Mesenchymal stem cell (in vitro differentiated cells and primary cell): ENCODE measurements around the gene PROSER2. TPM values are rescaled to one million over a fixed set of nuclear protein-coding genes. Genes with fewer than 3 reads are reported as not detected.

Source experiments
- DNase-seq: peaks from one replicate; pipeline ENCODE4 v3.0.0-alpha.2; 2013
- H2AFZ ChIP-seq: one replicate; pipeline ENCODE4 v1.6.1; 2013; ENCODE audit warnings: low read depth, mild to moderate bottlenecking, control low read depth, inconsistent platforms, low read length, moderate library complexity
- H2AK5ac ChIP-seq: 2 replicates; pipeline ENCODE4 v1.6.1; 2013; ENCODE audit warnings: low read length, moderate library complexity, mild to moderate bottlenecking, inconsistent platforms; ENCODE audit not compliant: severe bottlenecking
- H2BK120ac ChIP-seq: one replicate; pipeline ENCODE4 v1.6.1; 2013; ENCODE audit warnings: low read depth, mild to moderate bottlenecking, inconsistent platforms, low read length, moderate library complexity
- H2BK12ac ChIP-seq, 2 experiments: one replicate each; pipeline ENCODE4 v1.6.1; 2013; ENCODE audit warnings: inconsistent platforms in 2 of 2, low read length in 2 of 2, mild to moderate bottlenecking in 2 of 2, moderate library complexity in 2 of 2, control low read depth in 1 of 2
- H2BK15ac ChIP-seq: one replicate; pipeline ENCODE4 v1.6.1; 2013; ENCODE audit warnings: mild to moderate bottlenecking, low read depth, inconsistent platforms; ENCODE audit not compliant: poor library complexity, severe bottlenecking
- H2BK5ac ChIP-seq: 2 replicates; pipeline ENCODE4 v1.6.1; 2013; ENCODE audit warnings: low read depth, mild to moderate bottlenecking, low read length, control low read depth, inconsistent platforms; ENCODE audit not compliant: poor library complexity, severe bottlenecking
- H3K14ac ChIP-seq, 2 experiments: one replicate each; pipeline ENCODE4 v1.6.1; 2013; ENCODE audit warnings: inconsistent platforms in 2 of 2, low read length in 2 of 2, control low read depth in 1 of 2, mild to moderate bottlenecking in 1 of 2, moderate library complexity in 1 of 2
- H3K18ac ChIP-seq, 2 experiments: one replicate each; pipeline ENCODE4 v1.6.1; 2013; ENCODE audit warnings: inconsistent platforms in 2 of 2, low read length in 2 of 2, control low read depth in 1 of 2, low read depth in 1 of 2, mild to moderate bottlenecking in 1 of 2
- H3K23ac ChIP-seq, 2 experiments: one replicate each; pipeline ENCODE4 v1.6.1; 2013; ENCODE audit warnings: inconsistent platforms in 2 of 2, low read length in 2 of 2, mild to moderate bottlenecking in 2 of 2, moderate library complexity in 2 of 2, control low read depth in 1 of 2
- H3K27ac ChIP-seq: 2 replicates; pipeline ENCODE4 v1.5.1; 2013; ENCODE audit warnings: mild to moderate bottlenecking, moderate library complexity, low read length, control low read depth, inconsistent platforms; ENCODE audit not compliant: poor library complexity, severe bottlenecking
- H3K27me3 ChIP-seq, 2 experiments: 2 replicates each; pipeline versions ENCODE4 v1.6.1 to v1.7.0; 2013; ENCODE audit warnings: low read length in 2 of 2, mild to moderate bottlenecking in 2 of 2, moderate library complexity in 2 of 2, control low read depth in 1 of 2, inconsistent platforms in 1 of 2; ENCODE audit not compliant: control insufficient read depth in 1 of 2, insufficient read depth in 1 of 2
- H3K36me3 ChIP-seq, 2 experiments: 2 replicates each; pipeline versions ENCODE4 v1.6.1 to v1.7.0; 2013; ENCODE audit warnings: low read length in 2 of 2, control low read depth in 1 of 2, inconsistent platforms in 1 of 2, low read depth in 1 of 2, mild to moderate bottlenecking in 1 of 2; ENCODE audit not compliant: insufficient read depth in 2 of 2, control insufficient read depth in 1 of 2
- H3K4ac ChIP-seq, 2 experiments: one replicate each; pipeline ENCODE4 v1.6.1; 2013; ENCODE audit warnings: inconsistent platforms in 2 of 2, low read length in 2 of 2, mild to moderate bottlenecking in 2 of 2, moderate library complexity in 2 of 2, control low read depth in 1 of 2, low read depth in 1 of 2
- H3K4me1 ChIP-seq: 2 replicates; pipeline ENCODE4 v1.6.1; 2013; ENCODE audit warnings: low read depth, low read length, control low read depth; ENCODE audit not compliant: control insufficient read depth, insufficient read depth
- H3K4me2 ChIP-seq: 2 replicates; pipeline ENCODE4 v1.6.1; 2013; ENCODE audit warnings: low read length, mild to moderate bottlenecking, inconsistent platforms; ENCODE audit not compliant: poor library complexity, severe bottlenecking
- H3K4me3 ChIP-seq, 2 experiments: 2 replicates each; pipeline versions ENCODE4 v1.5.1 to v1.7.0; 2013; ENCODE audit warnings: low read length in 2 of 2, mild to moderate bottlenecking in 2 of 2, control low read depth in 1 of 2, low read depth in 1 of 2; ENCODE audit not compliant: insufficient read depth in 1 of 2
- H3K79me1 ChIP-seq: replicated peaks from 2 replicates; pipeline ENCODE4 v1.6.1; 2013; ENCODE audit warnings: mild to moderate bottlenecking, control low read depth, low read length, inconsistent platforms; ENCODE audit not compliant: poor library complexity, severe bottlenecking
- H3K9ac ChIP-seq: 2 replicates; pipeline ENCODE4 v1.7.0; 2013; ENCODE audit warnings: mild to moderate bottlenecking, low read length, moderate library complexity
- H3K9me3 ChIP-seq: 2 replicates; pipeline ENCODE4 v1.7.0; 2013; ENCODE audit warnings: mild to moderate bottlenecking, low read length; ENCODE audit not compliant: control insufficient read depth
- H4K8ac ChIP-seq: one replicate; pipeline ENCODE4 v1.6.1; 2013; ENCODE audit warnings: inconsistent platforms, mild to moderate bottlenecking, low read length, moderate library complexity
- H4K91ac ChIP-seq: one replicate; pipeline ENCODE4 v1.6.1; 2013; ENCODE audit warnings: mild to moderate bottlenecking, low read length, inconsistent platforms
- WGBS: methylation state at CpG from one replicate; pipeline ENCODE4 v1.1.7; 2013; ENCODE audit warnings: mixed read lengths; 5-methylcytosine and 5-hydroxymethylcytosine counted together
- polyA plus RNA-seq, 2 experiments: library from polyadenylated mRNA; stranded (reverse); fragments of 200-250 nt; gene quantifications; one replicate each; pipeline ENCODE4 v1.2.3, GENCODE V29; 2013

The PROSER2 gene
- polyA plus RNA-seq (2013, experiment 1 of 2) = 1.7 TPM
- 2.0 TPM for polyA plus RNA-seq (2013, experiment 2 of 2)

- Histone ChIP-seq H3K27ac (peak within 1 kb of the TSS; percentile 20), H2BK12ac (peak within 1 kb of the TSS in 1 of 2 experiments; percentile 86), H4K91ac (peak within 1 kb of the TSS; percentile 28), H3K4ac (peak within 1 kb of the TSS in 1 of 2 experiments; percentile 71), H3K4me1 (peaks cover 6% of the 10 kb centered on the region), H3K14ac (peak within 1 kb of the TSS in 1 of 2 experiments; percentile 80), H3K4me2 (peak within 1 kb of the TSS; percentile 91), H2BK120ac (no peak within 1 kb of the TSS), H3K9ac (peak within 1 kb of the TSS; percentile 77), H2AFZ (peak within 1 kb of the TSS; percentile 92), H4K8ac (peak within 1 kb of the TSS; percentile 72), H3K27me3 (peaks cover 0 to 22% of the 10 kb centered on the region in 2 experiments), H2BK5ac (no peak within 1 kb of the TSS), H2AK5ac (no peak within 1 kb of the TSS), H3K9me3 (no peaks in the 10 kb centered on the region), H3K23ac (peak within 1 kb of the TSS in 1 of 2 experiments; percentile 63), H3K4me3 (peak within 1 kb of the TSS; percentile 81 to 97), H3K79me1 (peaks cover 14% of the 10 kb centered on the region), H2BK15ac (peak within 1 kb of the TSS; percentile 78), H3K18ac (peak within 1 kb of the TSS; percentile 61 to 73), H3K36me3 (no peaks in the 10 kb centered on the region)
- DNase-seq = peak; percentile 61
- 3% methylated on average over 71 of the region's 114 CpGs for WGBS
Measured at GRCh38 chr10:11823122-11823988, at the start of gene PROSER2. PROSER2 (plus strand) TSS chr10:11823356; CDS start chr10:11852078, 28,722 bp downstream.

- H3K9me3 ChIP-seq = no peaks in the 10 kb centered on the region
- H2BK120ac ChIP-seq = no peak overlapping the region
- no peaks in the 10 kb centered on the region for H3K36me3 ChIP-seq
- no peak overlapping the region for H3K4me3 ChIP-seq
- no peak overlapping the region for H2BK5ac ChIP-seq
- no peaks in the 10 kb centered on the region for H3K79me1 ChIP-seq
- H3K4me2 ChIP-seq = no peak overlapping the region
- no peak overlapping the region for H3K27ac ChIP-seq
- no peak overlapping the region for H3K14ac ChIP-seq
- no peak overlapping the region for H4K8ac ChIP-seq
- H3K23ac ChIP-seq = no peak overlapping the region
- no peak overlapping the region for H4K91ac ChIP-seq
- no peak overlapping the region for H3K9ac ChIP-seq
- no peak overlapping the region for H2AFZ ChIP-seq
- peaks cover 16 to 28% of the 10 kb centered on the region in 2 experiments for H3K27me3 ChIP-seq
- H2BK15ac ChIP-seq = no peak overlapping the region
- no peak overlapping the region for H3K18ac ChIP-seq
- no peak overlapping the region for H2AK5ac ChIP-seq
- WGBS = 48% methylated on average over 9 of the region's 14 CpGs
- no peak overlapping the region for H2BK12ac ChIP-seq
- DNase-seq = no peak
- H3K4ac ChIP-seq = no peak overlapping the region
- no peaks in the 10 kb centered on the region for H3K4me1 ChIP-seq
Measured at GRCh38 chr10:11773761-11774441, 49.3 kb upstream of the PROSER2 start.

- Histone ChIP-seq H2AFZ (no peak overlapping the region), H3K36me3 (no peaks in the 10 kb centered on the region)
Measured at GRCh38 chr10:11775412-11775811, 47.7 kb upstream of the PROSER2 start.

GRCh38 chr10:11776080-11776479 is 47.1 kb upstream of the PROSER2 start:
- Histone ChIP-seq H2BK5ac (no peak overlapping the region), H2BK15ac (no peak overlapping the region), H4K8ac (no peak overlapping the region), H3K14ac (no peak overlapping the region), H3K4me2 (no peak overlapping the region), H3K27ac (no peak overlapping the region), H3K4ac (no peak overlapping the region), H2AK5ac (no peak overlapping the region), H3K4me1 (no peaks in the 10 kb centered on the region), H3K4me3 (no peak overlapping the region), H3K18ac (no peak overlapping the region), H2BK120ac (no peak overlapping the region), H3K23ac (no peak overlapping the region), H3K79me1 (no peaks in the 10 kb centered on the region), H3K9me3 (no peaks in the 10 kb centered on the region), H2AFZ (no peak overlapping the region), H4K91ac (no peak overlapping the region), H3K36me3 (no peaks in the 10 kb centered on the region), H3K9ac (no peak overlapping the region), H3K27me3 (peaks cover 16 to 30% of the 10 kb centered on the region in 2 experiments), H2BK12ac (no peak overlapping the region)
- no peak for DNase-seq
- 64% methylated on average over 3 of the region's 3 CpGs for WGBS

More at GRCh38 chr10:11775412-11775811, 47.7 kb upstream of the PROSER2 start:
- Histone ChIP-seq H3K27ac (no peak overlapping the region), H3K14ac (no peak overlapping the region), H3K79me1 (no peaks in the 10 kb centered on the region), H3K4me1 (no peaks in the 10 kb centered on the region), H3K18ac (no peak overlapping the region), H3K4me3 (no peak overlapping the region), H2BK12ac (no peak overlapping the region), H3K4me2 (no peak overlapping the region), H4K8ac (no peak overlapping the region), H2BK5ac (no peak overlapping the region), H3K9me3 (no peaks in the 10 kb centered on the region), H2AK5ac (no peak overlapping the region), H2BK15ac (no peak overlapping the region), H3K9ac (no peak overlapping the region), H3K23ac (no peak overlapping the region), H3K27me3 (peaks cover 16 to 28% of the 10 kb centered on the region in 2 experiments), H4K91ac (no peak overlapping the region), H3K4ac (no peak overlapping the region), H2BK120ac (no peak overlapping the region)
- 95% methylated on average over 2 of the region's 5 CpGs for WGBS
- DNase-seq = no peak
